ENCODE measurements around the gene RFNG.

Gene RFNG

DNA sequence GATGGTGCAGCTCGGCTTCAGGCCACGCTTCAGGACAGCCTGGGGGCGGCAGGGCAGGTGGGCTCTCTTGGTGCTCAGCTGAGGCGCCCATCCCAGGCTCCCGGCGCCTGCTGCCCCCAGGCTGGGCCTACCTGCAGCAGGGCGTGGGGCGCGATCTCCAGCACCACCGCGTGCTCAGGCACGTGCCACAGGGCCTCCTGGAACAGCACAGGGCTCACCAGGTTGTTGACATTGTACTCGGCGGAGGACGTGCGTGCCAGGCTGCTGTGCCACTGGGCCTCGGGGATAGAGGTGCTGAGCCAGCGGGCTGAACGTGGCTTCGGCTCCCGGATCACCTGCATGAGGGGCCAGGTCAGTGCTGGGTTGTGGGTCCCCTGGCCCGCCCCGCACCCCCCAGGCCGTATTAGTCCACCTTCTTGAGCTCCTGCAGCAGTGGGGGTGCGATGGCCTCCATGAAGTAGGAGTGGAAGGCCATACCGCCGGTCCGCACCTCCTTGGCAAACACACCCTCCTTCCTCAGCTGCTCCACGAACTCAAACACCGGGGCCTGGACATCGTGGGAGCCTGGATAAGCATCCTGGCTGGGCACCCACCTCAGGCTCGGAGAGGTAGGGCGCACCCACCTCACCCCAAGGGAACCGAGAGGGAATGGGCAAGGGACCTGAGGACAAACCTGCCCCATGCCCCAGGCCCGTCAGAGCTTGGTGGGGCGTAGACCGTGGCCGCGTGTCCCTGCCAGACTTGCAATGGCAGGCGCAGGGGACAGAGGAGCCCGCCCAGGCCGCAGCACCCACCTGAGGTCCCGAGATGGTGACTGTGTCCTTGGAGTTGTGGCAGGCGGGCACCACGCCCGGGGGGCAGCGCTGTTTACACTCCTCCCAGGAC lies 37.5 kb upstream of the RFNG start:
- no peak for DNase-seq

DNA sequence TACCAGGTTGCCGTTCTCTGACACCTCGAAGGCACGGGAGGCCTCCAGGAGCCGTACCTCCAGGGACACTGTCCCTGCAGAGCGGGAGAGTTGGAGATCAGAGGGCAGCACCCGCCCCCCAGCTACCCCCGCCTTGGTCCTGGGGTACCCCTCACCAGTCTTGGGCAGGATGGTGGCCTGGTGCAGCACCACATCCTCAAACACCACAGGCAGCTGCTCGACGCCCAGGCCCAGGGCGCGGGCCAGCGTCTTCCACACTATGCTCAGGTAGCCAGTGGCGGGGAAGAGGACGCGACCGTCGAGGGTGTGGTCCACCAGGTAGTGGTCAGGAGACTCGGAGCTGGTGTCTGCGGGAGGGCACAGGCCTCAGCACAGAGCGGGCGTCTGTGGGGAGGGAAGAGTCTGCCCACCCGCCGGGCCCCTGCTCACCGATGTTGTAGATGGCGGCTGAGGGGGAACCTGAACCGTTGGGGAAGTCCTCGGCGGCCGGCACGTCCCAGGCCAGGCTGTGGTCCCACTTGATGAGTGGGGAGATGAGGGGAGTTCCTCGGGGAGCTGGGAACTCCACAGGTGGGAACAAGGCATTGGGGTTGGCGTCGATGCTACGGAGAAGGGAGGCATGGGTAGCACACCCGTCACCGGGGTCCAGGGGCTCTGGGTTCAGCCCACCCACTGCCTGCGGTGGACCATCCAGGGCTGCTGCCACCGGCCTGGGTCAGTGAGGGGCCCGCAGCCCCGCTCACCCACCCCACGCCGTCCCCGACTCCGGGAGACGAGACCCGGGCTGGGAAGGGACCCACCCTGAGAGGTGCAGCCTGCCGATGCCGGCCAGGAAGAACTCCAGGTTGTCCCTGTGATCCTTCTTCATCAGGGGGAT lies 36.6 kb upstream of the RFNG start:
- no peak for DNase-seq

DNA sequence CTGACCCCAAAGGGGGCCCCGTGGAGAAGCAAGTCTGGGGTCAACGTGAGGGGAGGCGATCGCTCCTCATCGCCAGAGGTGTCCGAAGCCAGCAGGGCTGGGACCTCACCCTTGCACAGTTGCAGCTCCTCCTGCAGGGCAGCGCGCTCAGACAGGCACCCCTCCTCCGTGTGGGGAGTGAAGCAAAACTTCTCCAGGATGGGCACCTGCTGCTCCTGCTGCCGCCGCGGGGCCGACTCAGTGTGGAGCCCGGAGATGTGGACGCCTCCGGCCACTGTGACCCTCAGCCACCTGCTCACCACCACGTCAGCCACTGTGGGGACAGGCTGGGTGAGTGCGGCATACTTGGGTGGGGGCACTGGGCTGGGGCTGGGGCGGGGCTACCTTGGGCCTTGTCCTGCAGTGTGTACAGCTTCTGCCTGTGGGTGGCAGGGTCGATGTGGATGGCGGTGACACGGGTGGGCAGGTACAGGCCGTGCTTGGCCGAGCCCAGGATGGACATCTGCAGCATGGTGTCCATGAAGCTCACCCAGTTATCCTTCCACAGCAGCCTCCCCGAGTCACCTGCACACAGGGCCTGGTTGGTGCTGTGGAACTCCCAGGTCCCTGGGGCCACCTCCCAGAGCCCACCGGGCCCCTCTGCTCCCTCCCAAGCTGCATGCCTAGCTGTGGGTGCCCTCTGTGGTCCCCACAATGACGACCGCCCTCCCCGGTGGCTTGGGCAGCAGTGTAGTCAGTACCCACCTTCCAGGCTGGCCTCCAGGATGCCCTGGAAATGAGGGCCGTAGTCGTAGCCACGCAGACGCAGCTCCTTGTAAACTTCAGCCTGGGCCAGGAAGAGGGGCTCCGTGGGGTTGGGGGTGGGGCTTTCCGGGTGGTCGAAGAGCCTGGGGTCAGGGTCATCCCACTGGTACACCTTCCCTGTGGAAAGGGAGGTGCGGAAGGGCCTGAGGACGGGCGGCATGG lies 35.6 kb upstream of the RFNG start:
- no peak for DNase-seq

- no peak for DNase-seq
These were observed 34.5 kb upstream of the RFNG start for GRCh38 chr17:82085931-82086764.

- no peak for DNase-seq
These were observed 33.6 kb upstream of the RFNG start for GRCh38 chr17:82085031-82085861.

- DNase-seq, result no peak
These were observed 32.9 kb upstream of the RFNG start for GRCh38 chr17:82084373-82085030.

- DNase-seq, result no peak
These were observed 32.1 kb upstream of the RFNG start for GRCh38 chr17:82083533-82084359.

GRCh38 chr17:82083009-82083408 lies 31.4 kb upstream of the RFNG start:
- DNase-seq, result no peak

- no peak for DNase-seq
These were observed 30.8 kb upstream of the RFNG start for GRCh38 chr17:82082456-82082855.

DNA sequence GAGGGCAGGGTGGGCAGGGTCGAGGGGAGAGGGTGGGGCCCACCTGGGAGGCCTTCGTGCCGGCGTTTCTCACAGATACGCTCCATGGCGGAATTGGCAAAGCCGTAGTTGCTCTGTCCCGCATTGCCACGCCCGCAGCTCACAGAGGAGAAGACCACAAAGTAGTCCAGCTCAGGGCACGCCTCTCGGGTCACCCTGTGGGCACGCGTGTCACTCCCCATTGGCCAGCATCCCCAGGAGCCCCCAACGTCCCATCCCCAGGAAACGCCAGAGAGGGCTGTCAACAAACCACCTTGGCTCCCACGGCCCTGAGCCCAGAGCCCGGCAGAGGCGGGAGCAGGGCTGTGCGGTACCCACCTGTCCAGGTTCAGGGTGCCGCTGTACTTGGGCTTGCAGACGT lies 30.4 kb upstream of the RFNG start:
- no peak for DNase-seq

- no peak for DNase-seq
These were observed 29.9 kb upstream of the RFNG start for GRCh38 chr17:82081546-82081945.

DNA sequence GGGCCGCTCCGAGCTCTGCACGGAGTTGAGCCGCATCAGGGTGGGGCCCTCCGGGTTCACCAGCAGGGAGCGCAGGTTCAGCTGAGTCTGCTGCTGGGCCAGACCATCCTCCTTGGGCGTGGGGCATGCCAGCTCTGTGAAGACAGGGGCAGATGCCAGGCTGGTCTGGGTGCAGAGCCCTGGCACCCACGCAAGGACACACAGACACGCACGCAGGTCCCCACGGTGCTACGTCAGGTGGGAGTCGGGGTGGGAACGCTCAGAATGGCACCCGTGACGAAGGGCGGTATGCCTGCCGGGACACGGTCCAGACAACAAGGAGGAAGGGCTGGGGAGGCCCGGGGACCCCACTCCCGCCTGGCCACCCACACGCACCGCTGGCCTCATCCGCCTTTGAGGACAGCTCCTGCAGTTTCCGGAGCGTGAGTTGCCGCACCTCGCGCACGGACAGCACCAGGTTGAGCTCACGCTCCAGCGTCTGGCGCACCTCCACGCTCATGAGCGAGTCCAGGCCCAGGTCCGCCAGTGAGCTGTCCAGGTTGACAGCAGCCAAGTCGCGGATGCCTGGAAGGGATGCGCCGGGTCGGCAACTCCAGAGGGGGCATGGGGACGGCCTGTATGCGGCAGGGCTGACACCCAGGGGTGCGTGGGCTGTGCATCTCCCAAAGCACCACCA lies 29.3 kb upstream of the RFNG start:
- DNase-seq, result no peak

- no peak for DNase-seq
These were observed 28.6 kb upstream of the RFNG start for GRCh38 chr17:82080048-82080788.

- DNase-seq, result no peak
These were observed 27.5 kb upstream of the RFNG start for GRCh38 chr17:82079001-82079677.

DNA sequence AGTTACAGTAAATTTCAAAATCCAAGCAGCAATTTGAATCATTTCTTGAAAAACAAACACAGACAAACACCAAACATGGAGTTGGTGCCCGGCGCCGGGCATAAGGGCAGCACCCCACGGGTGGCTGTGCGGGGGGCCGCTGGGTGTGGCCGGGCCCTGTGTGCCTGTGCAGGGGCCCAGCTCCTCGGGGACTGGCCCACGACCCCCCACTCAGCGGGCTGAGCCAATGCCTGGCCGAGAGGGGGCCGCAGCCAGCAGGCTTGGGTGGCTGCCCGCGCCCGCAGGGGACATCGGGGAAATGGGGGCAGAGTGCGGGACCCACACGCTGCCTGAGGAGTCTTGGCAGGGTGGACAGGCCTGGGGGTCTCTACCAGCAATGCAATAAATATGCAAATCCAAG lies 26.8 kb upstream of the RFNG start:
- DNase-seq, result no peak

DNA sequence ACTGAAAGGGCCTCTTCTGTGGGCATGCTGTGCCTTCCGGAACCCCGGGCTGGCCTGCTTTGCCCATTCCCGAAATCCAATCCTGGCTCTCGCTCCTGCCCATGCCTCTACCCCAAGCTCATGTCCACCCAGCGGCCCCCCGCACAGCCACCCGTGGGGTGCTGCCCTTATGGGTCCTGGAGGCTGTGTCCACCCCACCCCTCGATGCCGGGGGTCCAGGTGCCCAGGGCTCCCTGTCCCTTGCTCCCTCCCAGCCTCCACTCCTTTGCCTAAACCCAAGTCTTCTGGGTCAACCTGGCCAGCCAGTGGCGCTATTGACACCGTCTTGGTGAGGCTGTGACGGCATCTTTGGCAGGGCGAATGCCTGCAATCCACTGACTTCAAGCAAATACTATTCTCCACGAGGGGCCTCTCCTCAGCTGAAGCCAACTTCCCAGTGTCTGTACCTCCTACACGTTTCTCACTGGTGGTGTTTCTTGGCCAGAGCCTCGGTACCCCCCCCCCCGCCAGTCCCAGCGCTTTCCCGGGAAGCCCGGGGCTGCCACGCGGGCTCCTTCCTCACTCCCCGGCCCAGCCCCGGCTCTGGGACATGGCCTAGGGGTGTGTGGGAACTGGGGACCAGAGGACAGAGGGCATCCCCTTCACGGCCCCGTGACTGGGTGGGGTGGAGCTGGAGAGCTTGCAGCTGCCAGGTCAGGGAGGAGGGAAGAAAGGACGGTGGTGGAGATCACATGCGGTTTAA lies 26.2 kb upstream of the RFNG start:
- DNase-seq, result no peak

Measured in CD4-positive, alpha-beta T cell treated with Interleukin-15 for 1 hour (primary cell).